ENCODE data around the gene PTTG1IP2. TPM values are rescaled to one million over a fixed set of nuclear protein-coding genes. Genes with fewer than 3 reads are reported as not detected.

The PTTG1IP2 gene
- total RNA-seq, 4 donors from 2014 or later, result not detected

DNA sequence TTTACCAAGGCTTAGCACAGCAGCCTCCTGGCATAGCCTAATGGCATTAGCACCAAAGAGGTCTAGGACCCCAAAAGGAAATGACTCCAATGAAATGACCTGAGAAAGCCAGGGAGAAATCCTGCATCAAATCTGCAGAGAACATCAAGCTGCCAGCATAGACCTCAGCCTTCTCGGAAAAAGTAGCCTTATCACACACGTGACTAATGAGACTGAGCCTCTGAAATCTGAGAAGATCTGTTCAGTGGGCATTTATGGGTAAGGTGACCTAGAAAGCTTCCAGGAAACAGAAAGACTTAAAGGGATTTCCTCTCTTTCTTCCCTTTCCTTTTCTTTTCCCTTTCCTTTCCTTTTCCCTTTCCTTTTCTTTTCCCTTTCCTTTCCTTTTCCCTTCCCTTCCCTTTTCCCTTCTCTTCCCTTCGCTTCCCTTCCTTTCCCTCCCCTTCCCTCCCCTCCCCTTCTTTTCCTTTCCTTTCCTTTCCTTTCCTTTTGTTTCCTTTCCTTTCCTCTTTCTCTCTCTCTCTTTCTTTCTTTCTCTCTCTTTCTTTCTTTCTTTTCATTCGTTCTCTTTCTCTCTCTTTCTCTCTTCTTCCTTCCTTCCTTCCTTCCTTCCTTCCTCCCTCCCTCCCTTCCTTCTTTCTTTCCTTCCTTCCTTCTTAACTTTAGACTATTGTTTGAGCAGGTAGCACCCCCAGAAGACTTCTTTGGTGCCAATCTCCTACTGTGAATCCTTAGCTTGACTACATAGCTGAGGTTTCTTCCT lies 23.1 kb upstream of the PTTG1IP2 start:
- in situ Hi-C loops (cut with MboI; ENCODE audit: low pct_ligation_motif_present in 1 of 4, low pct_unique_long_range_greater_than_20kb in 1 of 4, low sequenced_read_pairs in 3 of 4), result no loop called here
- Histone ChIP-seq H3K4me3 (no peak overlapping the region), H3K27ac (no peak overlapping the region), H3K9me3 (no peaks in the 10 kb centered on the region), H3K27me3 (no peaks in the 10 kb centered on the region), H3K4me1 (no peaks in the 10 kb centered on the region), H3K36me3 (no peaks in the 10 kb centered on the region)
- 62 to 75% methylated on average over 4 of the region's 4 CpGs for WGBS, 2 donors (ENCODE audit: low coverage in 1 of 2)
- TF ChIP-seq POLR2A (IDR thresholded peaks at IDR 0.05) (no peak), POLR2AphosphoS5 (IDR thresholded peaks at IDR 0.05) (no peak), EP300 (IDR thresholded peaks at IDR 0.05; ENCODE audit: low read depth) (no peak)
- TF ChIP-seq, protein P1, sequence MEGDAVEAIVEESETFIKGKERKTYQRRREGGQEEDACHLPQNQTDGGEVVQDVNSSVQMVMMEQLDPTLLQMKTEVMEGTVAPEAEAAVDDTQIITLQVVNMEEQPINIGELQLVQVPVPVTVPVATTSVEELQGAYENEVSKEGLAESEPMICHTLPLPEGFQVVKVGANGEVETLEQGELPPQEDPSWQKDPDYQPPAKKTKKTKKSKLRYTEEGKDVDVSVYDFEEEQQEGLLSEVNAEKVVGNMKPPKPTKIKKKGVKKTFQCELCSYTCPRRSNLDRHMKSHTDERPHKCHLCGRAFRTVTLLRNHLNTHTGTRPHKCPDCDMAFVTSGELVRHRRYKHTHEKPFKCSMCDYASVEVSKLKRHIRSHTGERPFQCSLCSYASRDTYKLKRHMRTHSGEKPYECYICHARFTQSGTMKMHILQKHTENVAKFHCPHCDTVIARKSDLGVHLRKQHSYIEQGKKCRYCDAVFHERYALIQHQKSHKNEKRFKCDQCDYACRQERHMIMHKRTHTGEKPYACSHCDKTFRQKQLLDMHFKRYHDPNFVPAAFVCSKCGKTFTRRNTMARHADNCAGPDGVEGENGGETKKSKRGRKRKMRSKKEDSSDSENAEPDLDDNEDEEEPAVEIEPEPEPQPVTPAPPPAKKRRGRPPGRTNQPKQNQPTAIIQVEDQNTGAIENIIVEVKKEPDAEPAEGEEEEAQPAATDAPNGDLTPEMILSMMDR (IDR thresholded peaks at IDR 0.05), result no peak
- no peak for DNase-seq
- intact Hi-C loops (cut with DNase I; ENCODE audit: low total_unique reads), result no loop called here

DNA sequence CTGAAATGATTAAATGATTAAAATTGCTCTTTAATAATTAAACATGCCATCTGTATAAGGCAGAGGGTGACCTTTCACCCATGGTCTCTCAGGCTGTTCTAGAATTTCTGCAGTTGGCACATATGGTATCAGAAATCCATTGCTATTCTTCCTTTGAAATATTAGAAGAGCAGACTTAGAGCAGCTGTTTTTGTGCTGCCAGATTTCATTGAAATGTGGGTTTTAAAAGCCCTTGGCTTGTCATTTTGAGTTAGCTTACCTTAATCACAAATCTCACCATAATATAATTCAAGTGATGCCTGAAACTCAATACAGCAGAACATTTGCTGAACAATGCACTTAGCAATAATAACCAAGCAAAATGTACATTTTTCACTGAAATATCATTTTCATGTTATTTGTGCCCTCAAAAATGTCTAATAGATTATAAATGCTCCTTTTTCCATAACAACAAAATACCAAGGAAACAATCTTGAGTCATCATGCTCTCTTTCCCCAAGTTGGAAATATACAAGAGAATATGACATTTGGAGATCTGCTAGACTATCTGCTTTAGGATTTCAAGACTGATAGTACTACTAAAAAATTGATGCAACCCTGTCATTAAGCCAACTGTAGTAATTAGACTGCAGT lies 16.1 kb upstream of the PTTG1IP2 start:
- Histone ChIP-seq H3K4me3 (no peak overlapping the region), H3K9me3 (no peaks in the 10 kb centered on the region), H3K4me1 (peaks cover 0 to 9% (median 2%) of the 10 kb centered on the region in 4 donors), H3K36me3 (no peaks in the 10 kb centered on the region), H3K27me3 (no peaks in the 10 kb centered on the region), H3K27ac (no peak overlapping the region)
- no peak for DNase-seq
- intact Hi-C loops (cut with DNase I; ENCODE audit: low total_unique reads) (loop anchor here (10.0 kb wide), 1 partner anchor 581 kb away; no protein-coding TSS in a partner anchor), in situ Hi-C loops (cut with MboI; ENCODE audit: low pct_ligation_motif_present in 1 of 4, low pct_unique_long_range_greater_than_20kb in 1 of 4, low sequenced_read_pairs in 3 of 4) (loop anchor here in 3 of 4 donors (25.0 kb wide), 1 partner anchor 584 kb away; no protein-coding TSS in a partner anchor)
- TF ChIP-seq EP300 (IDR thresholded peaks at IDR 0.05; ENCODE audit: low read depth) (no peak), POLR2A (IDR thresholded peaks at IDR 0.05) (no peak), POLR2AphosphoS5 (IDR thresholded peaks at IDR 0.05) (no peak)
- TF ChIP-seq, protein P1 (IDR thresholded peaks at IDR 0.05), result no peak

DNA sequence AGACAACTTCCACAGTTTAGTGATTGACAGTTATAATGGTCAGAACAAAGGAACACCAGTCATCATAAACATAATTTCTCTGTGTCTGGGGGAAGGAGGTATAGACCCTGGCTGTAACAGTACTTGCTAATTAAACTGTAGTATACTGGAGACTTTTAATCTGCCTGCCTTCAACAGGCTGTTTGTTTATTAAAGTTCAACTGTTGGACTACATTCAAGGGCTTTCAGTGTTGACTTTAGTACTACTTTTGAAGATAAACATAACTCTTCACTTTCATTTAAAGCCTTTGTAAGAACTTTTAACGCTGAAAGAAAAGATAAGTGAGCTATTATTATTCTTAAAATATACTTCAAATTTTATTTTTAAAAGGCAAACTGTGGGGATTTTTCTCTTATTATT lies 15.5 kb upstream of the PTTG1IP2 start:
- Histone ChIP-seq H3K36me3 (no peaks in the 10 kb centered on the region), H3K27ac (no peak overlapping the region), H3K4me1 (peaks cover 0 to 9% (median 2%) of the 10 kb centered on the region in 4 donors), H3K4me3 (no peak overlapping the region), H3K9me3 (no peaks in the 10 kb centered on the region), H3K27me3 (no peaks in the 10 kb centered on the region)
- no peak for DNase-seq
- intact Hi-C loops (cut with DNase I; ENCODE audit: low total_unique reads), result loop anchor here (10.0 kb wide), 1 partner anchor 581 kb away; no protein-coding TSS in a partner anchor
- 20 to 36% methylated on average over 1 of the region's 1 CpG for WGBS, 2 donors (ENCODE audit: low coverage in 1 of 2)
- TF ChIP-seq POLR2AphosphoS5 (IDR thresholded peaks at IDR 0.05) (no peak), POLR2A (IDR thresholded peaks at IDR 0.05) (no peak), EP300 (IDR thresholded peaks at IDR 0.05; ENCODE audit: low read depth) (no peak)
- TF ChIP-seq, protein P1 (IDR thresholded peaks at IDR 0.05), result no peak
- in situ Hi-C loops (cut with MboI; ENCODE audit: low pct_ligation_motif_present in 1 of 4, low pct_unique_long_range_greater_than_20kb in 1 of 4, low sequenced_read_pairs in 3 of 4), result loop anchor here in 3 of 4 donors (25.0 kb wide), 1 partner anchor 583 kb away; no protein-coding TSS in a partner anchor
